Sciatic nerve (tissue), 2 donors: ENCODE results near the gene EML3. TPM values are rescaled to one million over a fixed set of nuclear protein-coding genes. Genes with fewer than 3 reads are reported as not detected.
A peak's percentile ranks its signal among the peaks of the same experiment; 100 is the strongest.
"Not testable (repeated sequence)": the region's sequence is repeated elsewhere in the genome, so short reads cannot be mapped to it uniquely, and the experiment has no call there.

Source experiments
- ATAC-seq: fragments of 200-7000 bp; cut with Tn5 transposase; one replicate; pipeline ENCODE4 v1.9.1; 2020; ENCODE audit warnings: mild to moderate bottlenecking, moderate library complexity
- DNase-seq: peaks from one replicate; pipeline ENCODE4 v3.0.0-alpha.2; 2020; ENCODE audit warnings: low spot score
- intact Hi-C: fragments of 100-400 bp; cut with DNase I; formaldehyde crosslinking; loops from one replicate; pipeline ENCODE4 v1.14.2; 2022
- total RNA-seq: library from RNA; stranded (reverse); fragmentation: NEBNext Ultra II Directional; extraction: Animal tissue kit (Norgen Biotek cat#: 25700); gene quantifications from one replicate; pipeline ENCODE4 v1.2.1, GENCODE V29; 2021
- donor health status: DM: no; HTN: no; CAD: no.
- donor health status: DM: no; HTN: no; CAD: no.

The EML3 gene
- total RNA-seq, 1 donor from 2014 or later, result 113 TPM

DNA sequence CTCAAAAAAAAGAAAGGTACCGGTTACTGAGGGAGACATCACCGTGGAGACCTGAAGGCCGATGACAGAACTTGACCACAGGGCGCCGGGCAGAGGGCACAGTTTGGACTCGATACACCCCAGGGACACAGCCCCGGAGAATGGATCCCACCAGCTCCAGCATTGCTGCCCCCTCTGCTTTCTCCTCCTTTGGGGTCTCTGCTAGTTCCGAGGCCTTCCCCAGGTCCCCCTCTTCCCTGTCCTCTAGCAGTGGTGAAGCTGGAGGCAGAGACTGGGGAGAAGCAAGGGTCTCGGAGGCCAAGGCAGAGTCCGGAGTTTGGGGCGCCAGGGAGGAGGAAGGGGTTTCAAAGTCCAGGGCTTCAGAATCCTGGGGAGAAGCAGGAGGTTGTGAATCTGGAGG is 34.0 kb downstream of the EML3 start:
- DNase-seq (no peak), ATAC-seq (no peak)
- intact Hi-C loops, result no loop called here

GRCh38 chr11:62577046-62577714 is 35.4 kb downstream of the EML3 start:
- DNase-seq (no peak), ATAC-seq (no peak)
- intact Hi-C loops, result no loop called here

DNA sequence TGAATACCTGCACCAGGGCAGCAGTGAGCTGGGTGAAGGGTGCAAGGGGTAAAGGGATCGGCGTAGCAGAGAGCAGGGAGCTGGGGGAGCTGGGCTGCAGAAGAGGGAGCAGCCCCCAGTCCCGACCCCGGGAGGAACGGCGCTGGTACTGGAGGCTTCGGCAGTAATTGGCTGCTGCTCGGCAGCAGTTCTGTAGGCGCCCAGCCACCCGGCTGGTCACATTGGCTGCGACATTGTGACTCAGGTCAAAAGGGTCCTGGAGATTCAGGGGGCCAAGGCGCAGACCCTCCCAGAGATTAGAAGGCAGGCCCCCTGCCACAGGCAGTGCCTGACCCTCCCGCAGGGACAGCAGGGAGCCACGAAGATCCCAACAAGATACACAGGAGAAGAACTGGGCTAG is 36.7 kb downstream of the EML3 start:
- ATAC-seq (no peak), DNase-seq (no peak)
- intact Hi-C loops, result no loop called here

GRCh38 chr11:62575156-62575555 is 37.4 kb downstream of the EML3 start:
- no peak for ATAC-seq
- no peak for DNase-seq
- intact Hi-C loops, result no loop called here

DNA sequence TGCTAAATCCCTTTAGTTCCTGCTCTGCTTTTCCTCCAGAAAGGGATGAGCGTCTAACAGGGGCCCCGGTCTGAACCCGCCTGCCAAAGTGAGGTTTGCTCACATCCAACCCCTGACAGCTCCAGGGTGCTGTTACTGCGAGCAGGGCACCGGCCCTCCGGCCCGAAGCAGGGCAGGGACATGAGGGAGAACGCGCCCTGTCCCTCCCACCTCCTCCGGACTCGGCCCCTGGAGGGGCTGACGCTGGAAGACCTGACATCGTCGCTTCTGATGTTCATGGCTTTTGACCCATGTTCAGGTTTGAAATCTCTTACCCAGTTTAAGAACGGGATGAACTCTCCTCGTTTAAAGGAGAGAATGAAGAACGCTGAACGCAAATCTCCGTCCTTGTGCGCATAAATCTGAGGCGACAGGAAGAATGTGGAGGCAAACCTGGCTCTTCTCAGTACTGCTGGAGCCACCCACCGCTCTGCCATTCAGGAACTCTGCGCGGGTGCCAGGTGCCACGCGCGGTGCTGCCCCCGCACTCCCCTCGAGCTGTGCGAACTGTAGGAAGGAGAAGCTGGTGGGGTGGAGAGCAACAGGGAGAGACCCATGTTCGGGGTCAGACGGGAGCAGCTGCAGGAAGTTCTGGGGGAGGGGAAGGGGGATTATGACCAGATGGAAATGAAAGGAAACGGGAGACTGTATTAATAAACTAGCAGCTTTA is 38.1 kb downstream of the EML3 start:
- intact Hi-C loops, result no loop called here
- DNase-seq, result peak; percentile 73

DNA sequence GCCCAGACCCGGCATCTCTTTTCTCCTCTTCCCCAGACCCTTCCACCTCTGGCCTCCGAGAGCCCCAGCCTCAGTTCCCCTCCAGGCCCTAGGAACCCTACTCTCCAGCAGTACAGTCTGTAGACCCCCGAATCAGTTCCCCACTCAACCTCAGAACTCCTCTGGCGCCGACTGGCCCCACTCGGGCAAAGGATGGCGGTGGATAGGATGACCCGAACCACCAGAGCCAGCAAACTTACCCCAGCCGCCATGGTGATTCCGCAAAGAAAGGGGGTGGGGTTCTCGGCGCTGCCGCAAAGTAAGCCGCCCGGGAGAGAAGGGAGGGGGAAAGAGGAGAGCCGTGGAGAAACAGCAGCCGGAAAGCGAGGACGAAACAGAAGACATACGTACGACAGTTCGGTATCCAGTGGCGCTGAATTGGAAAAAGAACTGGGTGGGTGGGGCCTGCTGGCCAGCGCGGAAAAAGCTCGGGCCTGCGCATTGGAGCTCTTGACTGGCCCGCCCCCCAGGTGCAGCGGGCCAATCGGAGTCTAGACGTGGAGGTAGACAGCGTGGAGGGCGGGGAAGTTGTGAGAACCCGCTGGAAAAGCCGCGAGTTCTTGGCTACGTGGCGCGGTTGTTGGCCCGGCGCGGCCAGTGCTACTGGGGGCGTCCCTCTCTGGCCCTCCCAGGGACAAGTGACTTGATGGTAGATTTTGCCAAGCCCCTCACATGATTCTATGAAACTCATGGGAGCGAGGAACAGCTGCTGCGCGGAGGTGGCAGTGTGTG is 38.8 kb downstream of the EML3 start, which contains the start of gene EEF1G:
EEF1G (minus strand) TSS at position 300 of the 771 bp plus-strand sequence; CDS start at position 251, 49 bp downstream.
- intact Hi-C loops, result no loop called here
- peak; percentile 97 for DNase-seq
- ATAC-seq, result peak; percentile 98

More for the DNA sequence above, 38.1 kb downstream of the EML3 start:
- ATAC-seq, result peak; percentile 47

DNA sequence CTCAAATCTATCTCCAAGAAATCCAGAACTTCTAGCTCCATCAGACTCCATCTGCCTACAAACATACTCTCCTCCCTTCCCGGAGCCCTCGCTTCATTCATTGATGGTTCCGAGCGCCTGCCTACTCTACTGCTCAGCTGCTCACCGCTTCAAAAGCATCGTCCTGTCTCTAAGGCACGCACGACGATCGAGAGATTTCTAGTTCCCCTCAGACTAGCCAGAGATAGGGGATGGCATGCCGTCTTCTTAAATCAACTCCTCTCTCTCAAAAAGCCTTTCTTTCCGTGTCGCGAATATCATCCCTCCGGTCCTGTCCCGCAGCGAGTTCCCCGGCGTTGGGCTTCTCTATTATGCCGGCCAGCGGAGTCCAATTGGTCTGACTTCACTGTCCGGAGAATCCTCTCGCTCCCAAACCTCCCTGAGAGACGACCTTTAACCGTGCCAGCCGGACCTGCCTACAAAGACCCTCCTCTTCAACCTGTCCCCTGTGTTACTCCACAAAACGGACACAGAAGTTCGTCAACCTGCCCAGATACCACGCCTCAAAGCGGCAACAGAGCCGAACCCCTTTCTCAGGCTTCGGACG is 39.5 kb downstream of the EML3 start:
- DNase-seq, result no peak
- ATAC-seq, result no peak
- intact Hi-C loops, result no loop called here

- intact Hi-C loops, result no loop called here
- DNase-seq (no peak), ATAC-seq (no peak)
Measured at GRCh38 chr11:62572431-62572830, 40.1 kb downstream of the EML3 start.

DNA sequence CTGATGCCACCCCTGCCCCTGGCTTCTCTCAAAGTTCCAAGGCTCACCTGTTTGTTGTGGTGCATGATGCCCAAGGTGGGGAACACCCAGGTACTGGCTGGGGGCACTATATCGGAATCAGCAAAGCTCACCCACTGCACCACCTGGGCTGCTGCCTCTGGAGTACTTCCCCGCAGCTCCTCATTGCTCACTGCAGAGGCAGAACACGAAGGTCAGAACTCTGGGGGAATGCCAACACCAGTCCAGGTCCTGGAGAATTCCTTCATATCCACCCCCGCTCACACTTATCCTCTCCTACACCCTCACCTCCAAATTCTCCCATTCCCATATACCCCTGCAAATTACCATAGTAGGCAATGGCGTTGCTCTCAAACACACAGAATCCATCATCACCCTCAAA is 41.1 kb downstream of the EML3 start:
- not testable (repeated sequence) for ATAC-seq

DNA sequence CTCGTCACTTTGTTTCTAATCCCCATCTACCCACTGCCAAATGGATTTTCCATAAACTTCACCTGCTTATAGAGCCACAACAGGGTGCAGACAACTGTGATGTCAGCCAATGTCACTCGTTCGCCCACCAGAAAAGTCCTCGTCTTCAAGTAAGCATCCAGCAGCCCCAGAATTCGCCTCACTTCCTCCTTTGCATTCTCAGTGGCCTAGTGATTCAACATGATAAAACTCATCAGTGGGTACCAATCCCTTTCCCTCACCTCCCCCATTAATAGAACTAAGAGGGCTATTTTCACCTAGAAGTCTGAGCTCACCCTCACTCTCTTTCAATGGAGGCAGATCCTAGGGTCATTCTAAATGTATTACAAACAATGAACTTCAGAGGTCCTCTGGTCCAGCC is 41.7 kb downstream of the EML3 start:
- ATAC-seq, intact Hi-C loops, DNase-seq: not testable (repeated sequence)

More for the DNA sequence above, 41.1 kb downstream of the EML3 start:
- DNase-seq, intact Hi-C loops: not testable (repeated sequence)

GRCh38 chr11:62569611-62570010 is 43.0 kb downstream of the EML3 start:
- ATAC-seq (no peak), DNase-seq (no peak)

DNA sequence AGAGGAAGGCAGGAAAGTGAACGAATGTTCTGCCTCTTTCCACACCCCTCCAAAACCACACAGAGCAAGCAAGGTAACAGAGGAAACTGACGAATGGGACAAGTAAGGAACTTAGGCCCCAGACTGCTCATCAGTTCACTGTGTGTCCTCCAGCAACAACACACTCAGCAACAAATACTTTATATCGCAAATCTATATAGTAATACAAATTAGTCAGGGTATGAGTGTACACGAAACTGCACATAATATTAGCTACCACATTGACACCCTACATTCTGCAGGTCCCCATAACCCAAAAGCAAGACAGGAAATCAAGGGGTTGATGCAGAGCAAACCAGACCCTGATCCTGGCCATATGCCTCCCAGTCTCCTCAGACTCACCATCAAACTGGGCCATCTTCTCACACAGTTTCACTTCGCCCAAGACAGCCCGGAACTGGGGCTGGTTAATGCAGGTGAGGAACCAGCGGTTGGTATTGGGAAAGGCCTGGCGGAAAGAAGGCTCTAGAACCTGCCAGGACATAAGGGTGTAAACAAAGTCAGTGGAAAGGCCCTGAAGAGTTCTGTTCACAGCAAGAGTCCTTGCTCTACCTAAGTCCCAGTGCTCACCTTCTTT is 45.4 kb downstream of the EML3 start:
- ATAC-seq (no peak), DNase-seq (no peak)
- intact Hi-C loops, result no loop called here

More at GRCh38 chr11:62569611-62570010, 43.0 kb downstream of the EML3 start:
- intact Hi-C loops, result no loop called here

DNA sequence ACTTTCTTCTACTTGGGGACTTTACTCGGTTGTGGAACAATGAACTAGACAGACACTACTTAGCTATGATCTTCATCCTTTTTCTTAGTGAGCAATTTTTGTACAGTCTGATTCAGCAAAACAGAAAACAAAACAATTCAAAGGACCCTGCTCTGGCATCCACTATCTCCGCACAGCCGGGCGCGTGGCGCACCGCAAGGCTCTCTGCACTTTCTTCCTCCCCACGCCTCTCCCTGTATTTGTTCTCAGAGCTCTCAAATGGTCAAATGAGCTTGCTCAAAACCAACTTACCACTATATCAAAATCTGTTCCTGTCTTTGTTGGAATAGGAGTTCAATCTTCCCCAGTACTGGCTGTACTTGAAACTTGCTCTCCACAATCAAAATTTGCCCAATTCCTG is 46.3 kb downstream of the EML3 start:
- intact Hi-C loops, result no loop called here
- no peak for DNase-seq
- ATAC-seq, result no peak

GRCh38 chr11:62565100-62565802 is 47.3 kb downstream of the EML3 start:
- DNase-seq (no peak), ATAC-seq (no peak)

DNA sequence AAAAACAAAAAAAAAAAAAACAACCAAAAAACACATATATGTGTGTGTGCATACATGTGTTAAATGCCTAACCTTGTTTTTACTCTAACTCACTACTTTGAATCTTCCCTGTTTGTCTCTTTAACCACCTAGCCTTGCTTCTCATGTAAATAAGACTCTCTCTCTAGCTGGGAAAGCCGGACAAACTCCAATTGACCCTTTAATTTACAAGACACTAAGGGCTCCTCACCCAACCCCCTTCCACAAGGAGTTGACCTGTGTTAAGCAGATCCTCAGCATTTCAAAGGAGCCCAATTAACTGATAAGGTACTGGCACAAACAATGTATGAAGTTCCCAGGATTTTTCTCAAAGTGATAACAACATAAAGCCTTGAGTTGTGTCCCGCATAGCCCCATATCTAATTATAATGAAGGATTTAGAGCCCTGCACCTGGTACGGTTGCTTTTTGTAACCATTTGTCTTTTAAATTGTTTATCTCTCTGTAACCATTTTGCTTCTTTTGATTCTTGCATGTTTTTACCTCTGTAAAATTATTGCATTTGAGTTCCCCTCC is 50.8 kb downstream of the EML3 start:
- intact Hi-C loops, ATAC-seq, DNase-seq: not testable (repeated sequence)

More at GRCh38 chr11:62565100-62565802, 47.3 kb downstream of the EML3 start:
- intact Hi-C loops, result no loop called here

- DNase-seq (peak; percentile 92), ATAC-seq (peak; percentile 86)
- intact Hi-C loops, result no loop called here
Measured at GRCh38 chr11:62560566-62561103, 51.9 kb downstream of the EML3 start.

- intact Hi-C loops, result loop anchor here (10.0 kb wide), 1 partner anchor 55 kb away; no protein-coding TSS in a partner anchor
- not testable (repeated sequence) for DNase-seq, ATAC-seq
Measured at GRCh38 chr11:62559626-62560025, 52.9 kb downstream of the EML3 start.
